Measurements from ENCODE around the gene TMEM60.

TMEM60 gene

GRCh38 chr7:77811516-77812289 lies 13.5 kb upstream of the TMEM60 start:
- no peak for DNase-seq (ENCODE audit: low spot score)
- TF ChIP-seq CTCF (IDR thresholded peaks at IDR 0.05; ENCODE audit: extremely low read depth, missing control alignments): no peak

- no peak for TF ChIP-seq CTCF (IDR thresholded peaks at IDR 0.05; ENCODE audit: extremely low read depth, missing control alignments)
- DNase-seq (ENCODE audit: low spot score): no peak
Measured at GRCh38 chr7:77808517-77808916, 10.3 kb upstream of the TMEM60 start.

- no peak for TF ChIP-seq CTCF (IDR thresholded peaks at IDR 0.05; ENCODE audit: extremely low read depth, missing control alignments)
- no peak for DNase-seq (ENCODE audit: low spot score)
Measured at GRCh38 chr7:77806425-77806824, 8.2 kb upstream of the TMEM60 start.

GRCh38 chr7:77802557-77803405 lies 4.5 kb upstream of the TMEM60 start:
- TF ChIP-seq CTCF (IDR thresholded peaks at IDR 0.05; ENCODE audit: extremely low read depth, missing control alignments): no peak
- no peak for DNase-seq (ENCODE audit: low spot score)

GRCh38 chr7:77800730-77801129 lies 2.5 kb upstream of the TMEM60 start:
- no peak for DNase-seq (ENCODE audit: low spot score)
- TF ChIP-seq CTCF (IDR thresholded peaks at IDR 0.05; ENCODE audit: extremely low read depth, missing control alignments): no peak

- DNase-seq (ENCODE audit: low spot score): peak; percentile 31
- TF ChIP-seq CTCF (IDR thresholded peaks at IDR 0.05; ENCODE audit: extremely low read depth, missing control alignments): no peak
Measured at GRCh38 chr7:77800158-77800557, 1.9 kb upstream of the TMEM60 start.

Measured in GM20000 (cell line).